ENCODE data around the gene LIMS2.

DNA sequence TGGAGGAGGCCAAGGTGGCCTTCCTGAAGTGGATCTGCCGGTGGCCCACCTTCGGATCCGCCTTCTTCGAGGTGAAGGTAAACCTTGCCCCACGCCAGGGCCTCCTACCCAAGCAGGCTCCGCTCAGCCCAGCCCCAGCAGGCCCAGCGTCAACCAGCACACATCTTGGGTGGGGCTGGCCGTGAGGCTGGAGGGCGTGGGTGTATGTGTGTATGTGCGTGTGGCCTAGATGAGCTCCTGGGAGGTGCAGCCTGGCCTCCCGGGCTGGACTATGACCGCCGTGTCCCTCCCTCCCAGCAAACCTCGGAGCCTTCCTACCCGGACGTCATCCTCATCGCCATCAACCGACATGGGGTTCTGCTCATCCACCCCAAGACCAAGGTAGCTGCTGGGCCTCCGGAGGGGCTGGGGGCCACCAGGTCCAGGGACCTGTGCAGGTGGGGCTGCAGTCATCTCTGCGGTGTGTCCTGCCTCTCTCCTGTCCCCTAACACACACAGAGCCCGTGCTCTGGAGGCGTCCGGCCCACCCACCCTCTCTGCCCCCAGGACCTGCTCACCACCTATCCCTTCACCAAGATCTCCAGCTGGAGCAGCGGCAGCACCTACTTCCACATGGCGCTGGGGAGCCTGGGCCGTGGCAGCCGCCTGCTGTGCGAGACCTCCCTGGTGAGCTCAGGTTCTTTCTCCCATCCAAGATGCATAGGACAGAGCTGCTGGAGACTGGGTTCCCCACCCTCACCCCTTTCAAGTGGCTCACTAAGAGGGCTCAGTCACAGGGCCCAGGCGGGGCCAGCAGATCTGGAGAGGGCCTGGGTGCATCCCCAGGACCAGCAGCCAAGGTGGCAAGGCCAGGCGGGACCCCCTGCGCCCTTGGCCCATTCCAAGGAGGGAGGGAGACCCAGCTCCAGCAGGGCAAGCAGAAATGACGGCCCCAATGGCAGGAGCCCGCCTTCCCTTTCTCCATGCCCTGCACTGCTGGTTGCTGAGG lies 38.8 kb downstream of the LIMS2 start:
- TF ChIP-seq TCF7L2 (IDR thresholded peaks at IDR 0.05; ENCODE audit: borderline replicate concordance, low read depth, low read length) (no peak), ZNF792 (tag by site-specific recombination; IDR thresholded peaks at IDR 0.05) (no peak)

All from HEK293 (cell line).